ENCODE data around the gene JADE2. TPM values are rescaled to one million over a fixed set of nuclear protein-coding genes. Genes with fewer than 3 reads are reported as not detected.

The JADE2 gene
- total and polyA plus RNA-seq, 11 donors, result 8.3 to 54.8 (median 30.5) TPM

DNA sequence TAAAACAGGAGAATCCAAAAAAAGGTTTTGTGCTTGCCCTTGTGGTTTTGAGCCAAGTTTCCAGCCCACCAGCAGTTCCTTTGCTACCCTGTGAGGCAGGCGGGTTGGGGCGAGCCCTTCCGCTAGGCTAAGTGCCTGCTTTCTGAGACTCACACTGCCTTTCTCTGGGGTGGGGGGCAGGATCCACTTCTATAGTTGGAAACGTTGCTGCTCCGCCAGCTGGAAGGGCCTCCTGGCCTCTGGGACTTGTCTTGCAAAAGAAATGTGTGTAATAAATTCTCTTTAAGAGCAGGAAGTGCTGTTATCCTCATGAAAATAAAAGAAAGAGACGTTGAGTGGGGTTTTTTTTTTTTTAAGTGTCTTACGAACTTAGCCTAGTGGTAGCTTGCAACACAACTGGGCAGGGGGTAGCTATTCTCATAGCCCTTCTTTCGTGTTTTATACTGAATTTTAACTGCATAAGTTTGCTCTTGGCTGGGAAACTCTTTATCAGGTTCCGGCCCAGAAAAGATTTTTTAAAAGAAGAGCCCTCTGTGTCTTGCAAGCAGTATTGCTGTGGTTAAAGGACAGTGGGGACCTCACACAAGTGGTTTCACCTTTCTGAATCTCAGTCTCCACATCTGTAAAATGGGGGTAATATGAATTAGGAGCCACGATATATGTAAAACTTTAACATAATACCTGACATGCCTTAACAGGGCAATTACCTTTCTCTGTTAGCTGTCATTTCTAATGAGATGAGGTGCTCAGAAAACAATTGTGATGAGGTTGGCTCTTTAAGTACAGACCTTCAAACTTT, 19.8 kb downstream of the JADE2 start:
- peaks cover 0 to 82% (median 68%) of the 10 kb centered on the region in 9 donors for H3K36me3 ChIP-seq
- H3K4me1 ChIP-seq, result peaks cover 11 to 86% (median 66%) of the 10 kb centered on the region in 12 donors
- H3K27ac ChIP-seq, result peak overlapping the region in 11 of 12 donors; percentile 49 to 72 (median 61)
- H3K9me3 ChIP-seq, result no peaks in the 10 kb centered on the region
- no peaks in the 10 kb centered on the region for H3K27me3 ChIP-seq
- WGBS, 4 donors, result 33 to 48% (median 39%) methylated on average over 10 of the region's 10 CpGs
- H3K4me3 ChIP-seq, result no peak overlapping the region
- intact Hi-C loops (cut with DNase I), result no loop called here
- TF ChIP-seq POLR2A (IDR thresholded peaks at IDR 0.05), result no peak
- TF ChIP-seq, protein P1, sequence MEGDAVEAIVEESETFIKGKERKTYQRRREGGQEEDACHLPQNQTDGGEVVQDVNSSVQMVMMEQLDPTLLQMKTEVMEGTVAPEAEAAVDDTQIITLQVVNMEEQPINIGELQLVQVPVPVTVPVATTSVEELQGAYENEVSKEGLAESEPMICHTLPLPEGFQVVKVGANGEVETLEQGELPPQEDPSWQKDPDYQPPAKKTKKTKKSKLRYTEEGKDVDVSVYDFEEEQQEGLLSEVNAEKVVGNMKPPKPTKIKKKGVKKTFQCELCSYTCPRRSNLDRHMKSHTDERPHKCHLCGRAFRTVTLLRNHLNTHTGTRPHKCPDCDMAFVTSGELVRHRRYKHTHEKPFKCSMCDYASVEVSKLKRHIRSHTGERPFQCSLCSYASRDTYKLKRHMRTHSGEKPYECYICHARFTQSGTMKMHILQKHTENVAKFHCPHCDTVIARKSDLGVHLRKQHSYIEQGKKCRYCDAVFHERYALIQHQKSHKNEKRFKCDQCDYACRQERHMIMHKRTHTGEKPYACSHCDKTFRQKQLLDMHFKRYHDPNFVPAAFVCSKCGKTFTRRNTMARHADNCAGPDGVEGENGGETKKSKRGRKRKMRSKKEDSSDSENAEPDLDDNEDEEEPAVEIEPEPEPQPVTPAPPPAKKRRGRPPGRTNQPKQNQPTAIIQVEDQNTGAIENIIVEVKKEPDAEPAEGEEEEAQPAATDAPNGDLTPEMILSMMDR (IDR thresholded peaks at IDR 0.05), result peak in 2 of 12 donors; percentile 10 to 15
- ATAC-seq (peak; percentile 27 to 81 (median 73)), DNase-seq (peak; percentile 73 to 87 (median 77))

DNA sequence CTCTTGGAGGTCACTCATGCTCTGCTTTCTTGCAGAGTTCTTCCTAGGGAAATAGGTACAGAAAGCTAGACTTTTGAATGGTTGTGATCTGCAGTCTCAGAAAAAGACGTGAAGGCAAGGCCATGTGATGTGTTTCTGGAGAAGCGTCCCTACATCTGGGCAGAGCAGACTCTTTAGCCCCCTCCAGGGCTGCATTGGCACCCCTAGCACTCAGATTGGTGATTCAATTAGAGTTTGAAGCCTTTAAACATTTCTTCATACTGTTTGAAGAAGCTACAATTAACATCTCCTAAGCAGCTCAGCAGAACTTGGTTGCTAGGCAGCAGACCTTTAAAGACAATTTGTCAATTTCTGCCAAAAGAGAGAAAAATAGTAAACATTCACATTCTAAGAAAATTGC, 21.6 kb downstream of the JADE2 start:
- Histone ChIP-seq H3K27me3 (no peaks in the 10 kb centered on the region), H3K27ac (peak overlapping the region in 2 of 12 donors; percentile 38 to 41), H3K36me3 (peaks cover 0 to 71% (median 55%) of the 10 kb centered on the region in 9 donors), H3K4me1 (peaks cover 16 to 94% (median 80%) of the 10 kb centered on the region in 12 donors), H3K4me3 (no peak overlapping the region), H3K9me3 (no peaks in the 10 kb centered on the region)
- 82 to 90% (median 87%) methylated on average over 2 of the region's 2 CpGs for WGBS, 4 donors
- intact Hi-C loops (cut with DNase I), result no loop called here
- ATAC-seq, result no peak
- no peak for DNase-seq
- no peak for TF ChIP-seq POLR2A (IDR thresholded peaks at IDR 0.05)
- TF ChIP-seq, protein P1 (IDR thresholded peaks at IDR 0.05), result no peak

DNA sequence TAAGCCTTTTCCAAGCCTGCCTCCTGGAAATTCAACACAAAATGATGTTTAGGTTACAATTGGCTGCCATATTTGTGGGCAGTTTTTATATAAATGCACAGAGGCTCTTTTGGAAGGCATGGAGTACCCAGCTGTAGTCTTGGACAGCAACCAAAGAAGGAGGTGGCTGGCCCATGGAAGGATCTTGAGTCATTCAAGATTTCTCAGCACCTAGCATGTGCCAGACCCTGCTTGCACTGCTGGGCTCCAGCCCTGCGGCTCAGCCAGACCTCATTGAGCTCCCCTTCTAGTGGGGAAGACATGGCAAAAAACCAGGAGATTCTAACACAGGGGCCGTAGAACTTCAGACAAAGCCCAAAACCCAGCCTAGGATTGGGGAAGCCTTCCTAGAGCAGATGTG, 22.1 kb downstream of the JADE2 start:
- Histone ChIP-seq H3K4me1 (peaks cover 17 to 94% (median 81%) of the 10 kb centered on the region in 12 donors), H3K27ac (peak overlapping the region in 5 of 12 donors; percentile 10 to 41 (median 38)), H3K9me3 (no peaks in the 10 kb centered on the region), H3K4me3 (no peak overlapping the region), H3K27me3 (no peaks in the 10 kb centered on the region), H3K36me3 (peaks cover 0 to 74% (median 60%) of the 10 kb centered on the region in 9 donors)
- 64 to 79% (median 68%) methylated on average over 2 of the region's 2 CpGs for WGBS, 4 donors
- intact Hi-C loops (cut with DNase I), result no loop called here
- DNase-seq, result peak in 1 of 5 donors; percentile 73
- ATAC-seq, result peak in 2 of 4 donors; percentile 39 to 57
- no peak for TF ChIP-seq POLR2A (IDR thresholded peaks at IDR 0.05)
- TF ChIP-seq, protein P1 (IDR thresholded peaks at IDR 0.05), result no peak

- DNase-seq (no peak), ATAC-seq (no peak)
- intact Hi-C loops (cut with DNase I), result loop anchor here in 1 of 10 donors (2.0 kb wide), 1 partner anchor 19 kb away; no protein-coding TSS in a partner anchor
- H3K27ac ChIP-seq, result peak overlapping the region in 6 of 12 donors; percentile 10 to 41 (median 34)
- H3K9me3 ChIP-seq, result no peaks in the 10 kb centered on the region
- H3K4me1 ChIP-seq, result peaks cover 20 to 95% (median 81%) of the 10 kb centered on the region in 12 donors
- TF ChIP-seq, protein P1 (IDR thresholded peaks at IDR 0.05), result no peak
- no peak for TF ChIP-seq POLR2A (IDR thresholded peaks at IDR 0.05)
- H3K4me3 ChIP-seq, result no peak overlapping the region
- H3K27me3 ChIP-seq, result no peaks in the 10 kb centered on the region
- WGBS, 4 donors, result 56 to 70% (median 63%) methylated on average over 10 to 13 of the region's 13 CpGs
- peaks cover 0 to 74% (median 61%) of the 10 kb centered on the region in 9 donors for H3K36me3 ChIP-seq
These were observed 22.7 kb downstream of the JADE2 start for GRCh38 chr5:134547999-134548658.

Data from heart left ventricle (tissue), 16 donors.